Embryonic facial prominence (tissue), 1 donor: ENCODE data around the gene ACOXL.

ENCODE experiments used
- DNase-seq: peaks from one replicate; pipeline ENCODE4 v3.0.0-alpha.2; 2016; ENCODE audit errors: extremely low spot score

ACOXL gene

DNA sequence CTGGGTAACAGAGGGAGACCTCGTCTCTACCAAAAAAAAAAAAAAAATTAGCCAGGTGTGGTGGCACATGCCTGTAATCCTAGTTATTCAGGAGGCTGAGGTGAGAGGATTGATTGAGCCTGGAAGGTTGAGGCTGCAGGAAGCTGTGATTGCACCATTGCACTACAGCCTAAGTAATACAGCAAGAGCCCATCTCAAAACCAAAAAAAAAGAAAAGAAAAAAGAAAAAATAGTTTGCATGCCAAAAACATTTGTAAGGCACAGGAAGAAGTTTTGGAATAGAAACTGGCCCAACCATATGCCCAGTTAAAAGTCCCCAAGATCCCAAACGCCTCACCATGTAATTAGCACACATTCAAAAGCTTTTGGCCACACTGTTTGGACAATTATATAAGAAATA is 13.4 kb upstream of the ACOXL start:
- no peak for DNase-seq

DNA sequence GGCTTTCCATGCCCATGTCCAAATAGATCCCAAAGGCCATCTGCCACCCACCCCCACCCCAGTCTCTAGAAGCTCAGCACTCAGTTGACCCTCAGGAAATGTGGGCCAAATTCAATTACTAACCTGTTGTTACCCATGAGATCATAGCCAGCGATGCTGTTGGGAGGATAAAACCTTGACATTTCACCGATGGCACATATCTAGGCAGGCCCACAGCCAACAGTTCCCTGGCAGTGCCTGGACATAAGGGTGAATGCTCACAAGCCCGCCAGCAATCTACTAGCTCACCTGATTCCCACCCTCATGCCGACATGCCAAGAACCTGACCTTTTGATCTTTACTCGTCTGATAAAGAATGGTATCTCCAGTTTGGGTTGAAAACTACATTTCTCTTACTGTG is 11.8 kb upstream of the ACOXL start:
- no peak for DNase-seq

GRCh38 chr2:110724820-110725219 is 7.6 kb upstream of the ACOXL start:
- no peak for DNase-seq

GRCh38 chr2:110725370-110725769 is 7.0 kb upstream of the ACOXL start:
- no peak for DNase-seq

DNA sequence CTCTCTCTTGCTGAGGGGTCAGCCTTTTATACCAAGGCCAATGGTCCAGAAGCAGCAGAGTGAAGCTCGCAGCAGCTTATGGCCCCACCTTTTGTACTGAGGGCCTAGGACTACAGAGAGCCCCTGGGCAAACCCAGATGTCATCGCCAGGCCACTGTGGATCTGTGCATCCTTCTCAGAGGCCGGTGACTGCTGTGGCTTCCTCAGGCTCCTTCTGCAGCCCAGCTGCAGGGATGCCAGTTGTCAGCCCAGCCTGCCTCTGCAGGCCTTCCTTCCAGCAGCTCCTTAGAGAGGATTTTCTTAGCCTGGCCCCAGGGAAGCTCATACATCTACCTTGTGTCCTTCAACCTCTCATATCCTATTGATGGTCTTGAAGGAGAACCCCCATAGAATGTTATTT is 6.5 kb upstream of the ACOXL start:
- no peak for DNase-seq

- DNase-seq: no peak
These were observed 6.1 kb upstream of the ACOXL start for GRCh38 chr2:110726285-110726684.

DNA sequence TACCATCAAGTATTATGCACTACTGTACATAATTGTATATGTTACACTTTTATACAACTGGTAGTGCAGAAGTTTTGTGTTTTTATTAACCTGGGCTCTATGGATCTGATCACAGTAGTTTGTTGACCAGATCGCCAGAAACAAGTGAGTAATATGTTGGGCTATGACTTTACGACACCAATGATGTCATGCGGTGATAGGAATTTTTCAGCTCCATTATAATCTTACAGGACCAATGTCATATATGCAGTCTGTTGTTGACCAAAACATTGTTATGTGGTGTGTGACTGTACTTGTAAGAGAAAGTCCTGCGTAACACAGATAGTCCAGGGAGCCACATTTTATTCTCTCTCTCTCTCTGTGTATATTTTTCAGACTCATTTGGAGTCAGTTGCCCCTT is 4.5 kb upstream of the ACOXL start:
- no peak for DNase-seq

DNA sequence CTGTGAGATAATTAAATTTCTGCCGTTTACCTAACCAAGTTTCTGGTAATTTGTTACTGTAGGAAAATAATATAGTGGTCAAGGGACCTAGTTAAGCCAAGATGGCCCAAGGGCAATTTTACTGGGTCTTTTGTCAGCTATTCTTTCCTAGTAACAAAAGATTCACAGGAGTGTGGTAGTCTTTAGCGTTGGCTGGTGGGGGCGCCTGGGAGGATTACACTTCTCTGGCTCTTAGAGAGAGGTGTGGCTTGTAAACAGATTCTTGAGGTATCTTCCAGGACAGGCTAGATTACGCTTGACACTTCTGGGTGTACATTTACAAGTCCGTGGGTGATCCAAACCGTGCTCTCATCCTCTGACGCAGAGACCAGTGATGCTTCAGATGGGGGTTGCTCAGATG is 3.3 kb upstream of the ACOXL start:
- no peak for DNase-seq

GRCh38 chr2:110731064-110731463 is 1.3 kb upstream of the ACOXL start:
- DNase-seq: no peak

- no peak for DNase-seq
These were observed 3.0 kb downstream of the ACOXL start for GRCh38 chr2:110735366-110735765.

- DNase-seq: no peak
These were observed 5.4 kb downstream of the ACOXL start for GRCh38 chr2:110737783-110738182.

GRCh38 chr2:110740747-110741349 is 8.5 kb downstream of the ACOXL start:
- DNase-seq: no peak

DNA sequence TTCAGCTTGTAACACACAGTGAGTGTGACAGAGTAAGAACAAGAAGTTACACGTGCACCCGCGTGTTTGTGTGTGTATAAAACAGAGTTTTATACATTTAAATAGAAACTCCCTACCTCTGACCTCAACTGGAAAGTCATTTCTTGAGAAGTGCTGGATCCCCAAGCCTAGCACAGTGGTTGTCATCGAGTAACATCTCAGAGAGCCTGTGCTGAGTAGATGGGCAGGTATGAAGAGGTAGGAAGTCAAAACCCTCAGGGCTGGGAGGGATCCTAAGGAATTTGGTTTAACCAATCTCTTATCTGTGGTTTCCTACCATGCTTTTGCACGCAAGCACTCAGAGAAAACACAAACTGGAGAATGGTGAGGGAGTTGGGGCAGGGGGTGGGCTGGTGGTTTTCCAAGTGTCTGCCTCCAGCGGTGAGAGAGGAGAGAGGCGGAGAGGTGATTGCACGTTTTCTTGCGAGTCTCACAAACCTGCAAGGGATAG is 9.2 kb downstream of the ACOXL start:
- DNase-seq: no peak

GRCh38 chr2:110742412-110742811 is 10.0 kb downstream of the ACOXL start:
- DNase-seq: no peak

GRCh38 chr2:110743600-110743999 is 11.2 kb downstream of the ACOXL start:
- no peak for DNase-seq

GRCh38 chr2:110744429-110744828 is 12.1 kb downstream of the ACOXL start:
- no peak for DNase-seq

- DNase-seq: no peak
These were observed 12.7 kb downstream of the ACOXL start for GRCh38 chr2:110745048-110745447.

DNA sequence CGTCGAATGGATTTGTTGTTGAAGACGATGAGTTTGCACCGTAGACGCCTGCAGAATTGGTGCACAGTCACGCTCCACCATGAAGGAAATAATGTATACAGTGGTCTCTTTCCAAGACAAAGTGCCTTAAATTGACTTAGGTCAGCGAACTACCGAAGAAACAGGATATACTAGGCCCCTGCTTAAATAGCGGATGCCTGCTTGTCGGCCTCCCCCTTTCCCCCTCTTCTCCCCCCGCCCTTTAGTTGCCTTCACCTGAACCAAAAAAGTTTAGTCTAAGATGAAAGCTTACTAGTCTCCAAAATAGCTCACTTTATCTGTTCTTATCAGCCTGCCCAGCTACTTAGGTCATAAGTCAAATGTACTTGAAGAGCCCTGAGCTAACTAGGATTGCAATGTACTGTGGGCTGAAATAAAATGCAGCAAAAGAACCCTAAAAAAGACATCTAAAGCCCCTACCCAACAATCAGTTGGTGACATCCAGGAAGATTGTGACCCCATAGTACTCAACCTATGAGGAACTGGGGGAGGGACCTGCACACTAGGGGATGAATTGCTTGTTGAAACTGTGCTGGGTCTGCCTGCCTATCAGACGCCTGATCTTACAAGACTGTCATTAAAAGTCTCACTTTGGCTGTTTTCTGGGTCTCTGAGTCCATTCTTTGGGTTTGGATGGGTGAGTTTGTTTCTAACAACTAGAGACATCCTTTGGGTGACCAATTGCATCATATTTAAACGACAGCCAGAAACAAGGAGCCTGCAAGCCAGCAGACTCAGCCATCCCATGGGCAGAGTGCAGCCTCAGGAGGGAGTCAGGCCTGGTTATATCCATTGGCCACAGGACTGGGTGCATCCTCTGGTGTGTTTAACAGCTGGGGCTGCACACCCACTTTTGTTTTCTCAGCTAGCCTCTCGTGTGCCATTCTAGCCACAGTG is 14.5 kb downstream of the ACOXL start:
- DNase-seq: no peak

DNA sequence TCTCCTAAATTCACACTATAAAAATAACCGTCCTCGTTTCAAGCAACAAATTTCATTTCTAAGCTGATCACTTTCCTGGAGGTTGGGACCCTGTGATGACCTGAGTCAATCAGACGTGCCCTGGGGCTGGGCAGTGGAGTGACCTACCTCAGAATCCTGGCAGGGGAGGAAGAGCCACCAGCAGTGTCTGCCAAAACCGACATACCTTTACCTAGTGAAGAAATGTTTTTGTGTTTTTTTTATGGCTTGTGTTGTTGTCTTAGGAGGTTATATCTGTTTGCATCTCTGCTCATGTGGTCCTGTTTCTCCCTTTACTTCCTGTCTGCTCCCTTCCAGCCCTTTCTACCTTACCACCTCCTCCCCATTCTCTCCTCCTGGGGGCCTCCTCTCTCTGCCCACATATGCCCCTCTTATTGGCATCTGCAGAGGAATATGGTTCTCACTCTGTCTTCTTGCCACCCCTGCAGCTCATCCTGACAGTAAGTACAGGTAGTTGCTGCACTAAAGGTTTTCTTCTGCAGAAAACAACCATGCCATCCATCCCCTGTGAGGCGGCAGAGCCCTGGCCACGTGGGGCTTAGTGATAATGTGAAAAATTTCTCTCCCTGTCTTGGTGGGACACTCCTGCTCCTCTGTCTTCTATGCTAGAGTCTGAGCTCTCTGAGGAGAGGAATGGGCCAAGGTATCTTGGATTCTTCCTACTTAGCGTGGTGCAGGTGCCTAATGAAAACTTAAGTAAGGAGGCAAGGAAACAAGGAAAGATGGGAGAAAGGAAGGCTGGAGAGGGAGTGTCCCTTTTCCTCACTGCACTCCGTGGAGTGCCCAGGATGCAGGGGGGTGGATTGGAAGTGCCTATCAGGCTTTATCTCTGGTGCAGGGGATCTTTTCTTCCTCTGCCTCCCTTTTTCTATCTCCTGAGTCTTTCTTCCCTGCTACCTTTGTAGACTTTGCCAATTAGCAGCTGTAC is 15.4 kb downstream of the ACOXL start:
- DNase-seq: no peak

DNA sequence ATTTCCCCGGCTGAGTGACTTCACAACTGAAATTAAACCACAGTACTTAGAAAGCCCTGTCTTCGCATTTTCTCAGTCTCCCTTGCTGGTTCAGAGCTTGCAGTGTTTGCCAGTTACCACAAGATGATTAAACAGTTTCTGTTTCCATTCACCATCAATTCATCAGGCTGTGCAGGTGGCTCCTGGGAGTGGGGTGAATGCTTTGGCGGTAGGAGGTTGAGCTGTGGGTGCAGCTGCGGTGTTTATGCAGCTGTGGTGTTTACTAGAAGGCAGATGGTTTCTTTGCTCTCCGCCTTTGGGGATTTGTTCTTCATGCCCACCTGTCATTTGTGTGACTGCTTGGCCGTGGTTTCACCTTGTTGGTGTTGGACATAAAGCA is 16.1 kb downstream of the ACOXL start:
- DNase-seq: no peak

GRCh38 chr2:110751642-110752041 is 19.3 kb downstream of the ACOXL start:
- DNase-seq: no peak

- no peak for DNase-seq
These were observed 20.5 kb downstream of the ACOXL start for GRCh38 chr2:110752871-110753270.
